Measurements from ENCODE around the gene EML4.

DNA sequence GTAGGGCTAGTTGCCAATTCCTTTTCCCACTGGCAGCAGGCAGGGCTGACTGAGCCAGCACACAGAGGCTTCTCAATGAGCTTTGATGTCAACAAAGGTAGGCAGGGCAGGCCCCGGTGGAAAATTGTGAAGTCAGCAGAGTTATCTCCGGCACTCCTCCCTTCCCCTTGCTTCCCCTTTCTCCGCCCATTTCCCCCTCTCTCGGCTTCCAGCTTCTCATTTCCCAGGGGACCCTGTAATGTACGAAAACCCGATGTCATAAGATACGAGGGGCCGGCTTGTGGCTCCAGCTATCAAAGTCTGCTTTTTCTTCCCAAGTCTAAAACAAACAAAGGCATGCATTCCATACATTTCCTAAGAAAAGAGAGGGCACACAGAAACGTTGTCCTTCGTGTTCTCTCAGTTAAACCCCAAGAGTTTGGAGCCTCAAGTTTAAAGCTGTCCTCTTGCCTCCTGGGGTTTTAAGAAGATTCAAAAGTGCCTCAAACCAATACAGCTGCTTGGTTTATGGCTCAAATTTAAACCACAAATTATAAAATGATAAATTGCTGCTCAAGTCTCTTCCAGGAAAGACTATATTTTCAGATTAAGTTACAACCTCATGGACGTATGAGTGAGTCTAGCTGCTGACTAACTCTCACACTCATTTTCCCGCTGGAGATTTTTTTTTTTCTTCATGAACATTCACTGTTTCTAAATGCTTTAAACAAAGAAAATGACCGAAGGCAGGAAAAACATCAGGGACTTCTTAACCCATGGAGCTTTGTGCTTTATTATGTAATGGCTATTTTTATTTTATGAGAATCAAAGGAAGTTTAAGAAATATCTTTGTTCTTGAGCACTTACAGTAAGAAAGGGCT, 27.2 kb upstream of the EML4 start:
- TF ChIP-seq EZH2 (optimal IDR thresholded peaks at IDR 0.05; ENCODE audit: low read depth, low read length) (no peak), EZH2phosphoT487 (IDR thresholded peaks at IDR 0.05; ENCODE audit: low read length) (no peak)
- TF ChIP-seq, protein P1, sequence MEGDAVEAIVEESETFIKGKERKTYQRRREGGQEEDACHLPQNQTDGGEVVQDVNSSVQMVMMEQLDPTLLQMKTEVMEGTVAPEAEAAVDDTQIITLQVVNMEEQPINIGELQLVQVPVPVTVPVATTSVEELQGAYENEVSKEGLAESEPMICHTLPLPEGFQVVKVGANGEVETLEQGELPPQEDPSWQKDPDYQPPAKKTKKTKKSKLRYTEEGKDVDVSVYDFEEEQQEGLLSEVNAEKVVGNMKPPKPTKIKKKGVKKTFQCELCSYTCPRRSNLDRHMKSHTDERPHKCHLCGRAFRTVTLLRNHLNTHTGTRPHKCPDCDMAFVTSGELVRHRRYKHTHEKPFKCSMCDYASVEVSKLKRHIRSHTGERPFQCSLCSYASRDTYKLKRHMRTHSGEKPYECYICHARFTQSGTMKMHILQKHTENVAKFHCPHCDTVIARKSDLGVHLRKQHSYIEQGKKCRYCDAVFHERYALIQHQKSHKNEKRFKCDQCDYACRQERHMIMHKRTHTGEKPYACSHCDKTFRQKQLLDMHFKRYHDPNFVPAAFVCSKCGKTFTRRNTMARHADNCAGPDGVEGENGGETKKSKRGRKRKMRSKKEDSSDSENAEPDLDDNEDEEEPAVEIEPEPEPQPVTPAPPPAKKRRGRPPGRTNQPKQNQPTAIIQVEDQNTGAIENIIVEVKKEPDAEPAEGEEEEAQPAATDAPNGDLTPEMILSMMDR (IDR thresholded peaks at IDR 0.05; ENCODE audit: low read length) = no peak

Data from MM.1S (cell line).